Esophagus squamous epithelium (tissue), 4 donors: ENCODE measurements around the gene CDC14C.

ENCODE experiments used
- CTCF ChIP-seq, 6 experiments: fragments of 450-650 bp in 4 of 6; fragments of 200-600 bp in 2 of 6; sonication (generic) in 2 of 6; IDR thresholded peaks; one replicate each; pipeline ENCODE4 v1.5.1; 2016 to 2019; ENCODE audit warnings: antibody characterized with exemption in 6 of 6, mild to moderate bottlenecking in 4 of 6, moderate library complexity in 4 of 6
- POLR2A ChIP-seq, 4 donors: fragments of 450-650 bp; IDR thresholded peaks; one replicate each; pipeline ENCODE4 v1.6.1; 2017; ENCODE audit warnings: antibody characterized with exemption in 4 of 4, mild to moderate bottlenecking in 4 of 4, moderate library complexity in 3 of 4

GRCh38 chr7:48976253-48976652 lies 51.9 kb downstream of the CDC14C start:
- no peak for TF ChIP-seq CTCF (IDR thresholded peaks at IDR 0.05)
- no peak for TF ChIP-seq POLR2A (IDR thresholded peaks at IDR 0.05)
